K562 (cell line): Measurements from ENCODE around the gene EIF3K. TPM values are rescaled to one million over a fixed set of nuclear protein-coding genes. Genes with fewer than 3 reads are reported as not detected.

Experiments
- BCOR ChIP-seq: fragments of 450-650 bp; IDR thresholded peaks from 2 replicates; pipeline ENCODE4 v1.6.1; 2016
- CBFA2T2 ChIP-seq: fragments of 450-650 bp; conservative IDR thresholded peaks from 2 replicates; pipeline ENCODE4 v1.6.1; 2017; ENCODE audit warnings: mild to moderate bottlenecking
- CBX2 ChIP-seq: fragments of 200-600 bp; sonication (generic); IDR thresholded peaks from one replicate; pipeline ENCODE4 v1.6.1; 2012; ENCODE audit warnings: mild to moderate bottlenecking, low read length, inconsistent platforms; ENCODE audit not compliant: insufficient read depth, poor library complexity, severe bottlenecking
- CREM ChIP-seq: IDR thresholded peaks from 2 replicates; pipeline ENCODE4 v1.6.1; 2014; ENCODE audit warnings: antibody characterized with exemption, low read depth
- CSDE1 ChIP-seq, 2 experiments: fragments of 450-650 bp; IDR thresholded peaks; 2 replicates each; pipeline ENCODE4 v1.6.1; 2016; ENCODE audit warnings: mild to moderate bottlenecking in 1 of 2
- ERF ChIP-seq: fragments of 450-650 bp; formaldehyde crosslinking; IDR thresholded peaks from 2 replicates; pipeline ENCODE4 v1.4.0; 2020; ENCODE audit warnings: mild to moderate bottlenecking, mixed read lengths
- HCFC1 ChIP-seq: IDR thresholded peaks from 2 replicates; pipeline ENCODE4 v1.6.1; 2012; ENCODE audit warnings: low read depth, low read length, improper control_type of control experiment
- ID3 ChIP-seq, 2 experiments: fragments of 250-450 bp in 1 of 2; fragments of 450-650 bp in 1 of 2; sonication (Bioruptor Pico) in 1 of 2; IDR thresholded peaks; 2 replicates each; pipeline versions ENCODE4 v1.6.1 to v1.8.0; 2016 to 2021; ENCODE audit warnings: mild to moderate bottlenecking in 2 of 2, moderate library complexity in 2 of 2, missing compliant biosample characterization in 1 of 2, missing genetic modification characterization in 1 of 2
- MLLT1 ChIP-seq, 2 experiments: fragments of 450-650 bp; IDR thresholded peaks; 2 replicates each; pipeline ENCODE4 v1.6.1; 2016
- NCOR1 ChIP-seq: fragments of 450-650 bp; IDR thresholded peaks from 2 replicates; pipeline ENCODE4 v1.6.1; 2016; ENCODE audit warnings: mild to moderate bottlenecking, moderate library complexity
- NKRF ChIP-seq: fragments of 450-650 bp; IDR thresholded peaks from 2 replicates; pipeline ENCODE4 v1.6.1; 2016; ENCODE audit warnings: borderline replicate concordance
- SPI1 ChIP-seq: IDR thresholded peaks from 2 replicates; pipeline ENCODE4 v1.6.1; 2011; ENCODE audit warnings: low read depth, low read length, control low read depth, borderline replicate concordance
- STAT5A ChIP-seq: IDR thresholded peaks from 2 replicates; pipeline ENCODE4 v1.6.1; 2012; ENCODE audit warnings: low read length, inconsistent platforms, borderline replicate concordance
- ZNF263 ChIP-seq: sonication (generic); formaldehyde crosslinking; IDR thresholded peaks from 2 replicates; pipeline ENCODE4 v1.8.0; 2022; ENCODE audit warnings: mild to moderate bottlenecking, missing genetic modification reagents, borderline replicate concordance
- ZNF274 ChIP-seq: IDR thresholded peaks from 2 replicates; pipeline ENCODE4 v1.6.1; 2011; ENCODE audit warnings: low read depth, mild to moderate bottlenecking, low read length, moderate library complexity, borderline replicate concordance
- ZNF324 ChIP-seq: fragments of 250-450 bp; sonication (Bioruptor Pico); IDR thresholded peaks from 2 replicates; pipeline ENCODE4 v1.4.0; 2020; ENCODE audit warnings: mild to moderate bottlenecking
- polyA plus RNA-seq, 8 experiments: library from polyadenylated mRNA; depleted of rRNA in 4 of 8; stranded (reverse) in 5 of 8; unstranded in 3 of 8; fragments of >200 nt; fragmentation: Nextera tagmentation in 2 of 8; fragmentation: Illumina TruSeq in 1 of 8; extraction: Ambion mirVana in 2 of 8; extraction: Trizol in 1 of 8; gene quantifications; 2 replicates each; pipeline versions ENCODE4 v1.2.1 to v1.2.3, GENCODE V29; 2011 to 2014; ENCODE audit warnings: inconsistent platforms in 1 of 8, missing spikeins in 1 of 8
- total RNA-seq, 7 experiments: library from RNA; depleted of rRNA in 6 of 7; stranded (reverse); fragments of >200 nt in 6 of 7; fragmentation: Illumina TruSeq in 2 of 7; extraction: Trizol in 2 of 7; gene quantifications; 2 replicates each; pipeline versions ENCODE4 v1.2.1 to v1.2.3, GENCODE V29; 2011 to 2021; ENCODE audit warnings: low replicate concordance in 1 of 7
- TF ChIP-seq, protein P1 (sequence below), 2 experiments: fragments of 450-650 bp in 1 of 2; IDR thresholded peaks; 2 replicates each; pipeline ENCODE4 v1.6.1; 2011 to 2017; ENCODE audit warnings: low read depth in 2 of 2, antibody characterized with exemption in 1 of 2, borderline replicate concordance in 1 of 2, low read length in 1 of 2, mild to moderate bottlenecking in 1 of 2, mixed read lengths in 1 of 2; ENCODE audit not compliant: control insufficient read depth in 1 of 2
- TF ChIP-seq, protein P2 (sequence below): fragments of 200-800 bp; sonication (Bioruptor generic); IDR thresholded peaks from 2 replicates; pipeline ENCODE4 v1.6.1; 2017; ENCODE audit warnings: missing genetic modification characterization, missing compliant biosample characterization

Gene EIF3K
- total and polyA plus RNA-seq, 9 of the 15 experiments (the other 6 are each of a cell fraction or from before 2014, with no cell fraction given), result 387 to 1,827 (median 733) TPM

DNA sequence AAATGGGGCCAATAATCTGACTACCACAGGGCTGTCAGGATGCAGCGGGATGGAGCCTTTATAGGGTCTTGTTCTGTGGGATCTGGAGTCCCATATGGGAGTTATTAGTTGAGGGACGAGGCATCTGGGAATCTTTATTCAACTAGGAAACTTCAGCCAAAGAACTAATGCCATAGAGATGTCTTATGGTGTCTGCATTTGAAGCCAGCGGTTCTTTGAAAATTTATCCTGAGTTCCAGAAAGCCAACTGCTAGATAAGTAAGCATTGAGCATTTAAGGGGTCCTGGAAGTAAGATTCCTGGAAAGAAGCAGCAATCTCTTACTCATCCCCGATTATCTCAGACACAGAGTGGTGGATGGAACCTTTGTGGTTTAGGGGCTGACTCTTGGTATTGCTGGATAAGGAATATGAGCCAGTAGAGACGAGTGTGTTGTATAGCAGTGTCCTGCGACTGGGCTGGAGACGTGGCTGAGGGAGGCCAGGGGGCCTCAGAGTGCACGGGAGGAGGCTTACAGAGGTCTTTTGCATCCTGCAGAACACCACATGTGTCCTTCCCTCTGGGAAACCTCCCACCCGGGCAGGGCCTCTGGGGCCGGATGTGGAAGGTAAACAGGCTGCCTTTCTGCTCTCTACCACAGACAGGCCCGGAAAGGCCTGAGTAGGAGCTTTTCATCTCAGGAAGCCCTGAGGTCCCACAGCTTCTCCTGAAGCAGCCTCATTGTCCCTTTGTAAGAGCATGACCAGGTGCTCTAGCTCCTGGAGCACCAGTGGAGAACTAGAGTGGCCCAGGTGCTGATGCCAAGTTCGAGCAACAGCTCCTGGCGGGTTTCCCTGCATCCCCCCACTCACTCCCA, 57.3 kb downstream of the EIF3K start (continued):
- TF ChIP-seq CREM, result peak; percentile 77
- peak; percentile 98 for TF ChIP-seq CBFA2T2
- peak; percentile 99 for TF ChIP-seq STAT5A
- TF ChIP-seq, protein P1, sequence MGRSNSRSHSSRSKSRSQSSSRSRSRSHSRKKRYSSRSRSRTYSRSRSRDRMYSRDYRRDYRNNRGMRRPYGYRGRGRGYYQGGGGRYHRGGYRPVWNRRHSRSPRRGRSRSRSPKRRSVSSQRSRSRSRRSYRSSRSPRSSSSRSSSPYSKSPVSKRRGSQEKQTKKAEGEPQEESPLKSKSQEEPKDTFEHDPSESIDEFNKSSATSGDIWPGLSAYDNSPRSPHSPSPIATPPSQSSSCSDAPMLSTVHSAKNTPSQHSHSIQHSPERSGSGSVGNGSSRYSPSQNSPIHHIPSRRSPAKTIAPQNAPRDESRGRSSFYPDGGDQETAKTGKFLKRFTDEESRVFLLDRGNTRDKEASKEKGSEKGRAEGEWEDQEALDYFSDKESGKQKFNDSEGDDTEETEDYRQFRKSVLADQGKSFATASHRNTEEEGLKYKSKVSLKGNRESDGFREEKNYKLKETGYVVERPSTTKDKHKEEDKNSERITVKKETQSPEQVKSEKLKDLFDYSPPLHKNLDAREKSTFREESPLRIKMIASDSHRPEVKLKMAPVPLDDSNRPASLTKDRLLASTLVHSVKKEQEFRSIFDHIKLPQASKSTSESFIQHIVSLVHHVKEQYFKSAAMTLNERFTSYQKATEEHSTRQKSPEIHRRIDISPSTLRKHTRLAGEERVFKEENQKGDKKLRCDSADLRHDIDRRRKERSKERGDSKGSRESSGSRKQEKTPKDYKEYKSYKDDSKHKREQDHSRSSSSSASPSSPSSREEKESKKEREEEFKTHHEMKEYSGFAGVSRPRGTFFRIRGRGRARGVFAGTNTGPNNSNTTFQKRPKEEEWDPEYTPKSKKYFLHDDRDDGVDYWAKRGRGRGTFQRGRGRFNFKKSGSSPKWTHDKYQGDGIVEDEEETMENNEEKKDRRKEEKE (IDR thresholded peaks at IDR 0.05; ENCODE audit: borderline replicate concordance in 1 of 2, control insufficient read depth in 1 of 2, low read depth in 2 of 2, low read length in 1 of 2), result peak in 1 of 2 experiments; percentile 80; a peak in 1 of 4 replicates
- no peak for TF ChIP-seq ZNF274
- TF ChIP-seq MLLT1 (IDR thresholded peaks at IDR 0.05), result peak; percentile 56 to 99; a peak in 3 of 4 replicates
- TF ChIP-seq BCOR, result peak; percentile 96
- TF ChIP-seq ZNF324 (CRISPR knock-in tag), result no peak
- no peak for TF ChIP-seq CBX2
- TF ChIP-seq NCOR1, result peak; percentile 99
- TF ChIP-seq NKRF, result peak; percentile 47; the same call in 1 of the 2 replicates
- no peak; a peak in 1 of 4 replicates for TF ChIP-seq CSDE1 (IDR thresholded peaks at IDR 0.05)
- TF ChIP-seq ID3 (CRISPR knock-in tag; IDR thresholded peaks at IDR 0.05), result no peak
- peak; percentile 67 for TF ChIP-seq ID3 (tag; IDR thresholded peaks at IDR 0.05)
- TF ChIP-seq ERF (CRISPR knock-in tag), result no peak
- TF ChIP-seq, protein P2, sequence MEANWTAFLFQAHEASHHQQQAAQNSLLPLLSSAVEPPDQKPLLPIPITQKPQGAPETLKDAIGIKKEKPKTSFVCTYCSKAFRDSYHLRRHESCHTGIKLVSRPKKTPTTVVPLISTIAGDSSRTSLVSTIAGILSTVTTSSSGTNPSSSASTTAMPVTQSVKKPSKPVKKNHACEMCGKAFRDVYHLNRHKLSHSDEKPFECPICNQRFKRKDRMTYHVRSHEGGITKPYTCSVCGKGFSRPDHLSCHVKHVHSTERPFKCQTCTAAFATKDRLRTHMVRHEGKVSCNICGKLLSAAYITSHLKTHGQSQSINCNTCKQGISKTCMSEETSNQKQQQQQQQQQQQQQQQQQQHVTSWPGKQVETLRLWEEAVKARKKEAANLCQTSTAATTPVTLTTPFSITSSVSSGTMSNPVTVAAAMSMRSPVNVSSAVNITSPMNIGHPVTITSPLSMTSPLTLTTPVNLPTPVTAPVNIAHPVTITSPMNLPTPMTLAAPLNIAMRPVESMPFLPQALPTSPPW (CRISPR knock-in tag), result peak; percentile 58
- peak; percentile 64; the same call in 1 of the 2 replicates for TF ChIP-seq ZNF263 (CRISPR knock-in tag)
- no peak for TF ChIP-seq HCFC1
- TF ChIP-seq SPI1, result no peak
